Fibroblast of lung (primary cell): ENCODE measurements around the gene MPPED2.

Experiments
- CTCF ChIP-seq, 2 donors: IDR thresholded peaks in 1 of 2; conservative IDR thresholded peaks in 1 of 2; 1 replicate in 1 of 2; 2 replicates in 1 of 2; pipeline ENCODE4 v1.5.1; 2011 to 2012; ENCODE audit warnings: low read length in 2 of 2, control low read depth in 1 of 2, inconsistent platforms in 1 of 2, low read depth in 1 of 2, mild to moderate bottlenecking in 1 of 2
- EZH2 ChIP-seq: IDR thresholded peaks from 2 replicates; pipeline ENCODE4 v1.5.1; 2012; ENCODE audit warnings: low read length, control low read depth, mild to moderate bottlenecking; ENCODE audit errors: missing control alignments

GRCh38 chr11:30414244-30414643 is 171.9 kb downstream of the MPPED2 start:
- TF ChIP-seq CTCF (conservative IDR thresholded peaks at IDR 0.05 in 1 of 2, IDR thresholded peaks at IDR 0.05 in 1 of 2; ENCODE audit: low read depth in 1 of 2, low read length in 2 of 2) (no peak), EZH2 (no peak)
